GM21390 (cell line): Measurements from ENCODE around the gene SPACA7.

Experiments
- ATAC-seq: cut with Tn5 transposase; IDR thresholded peaks from one replicate; pipeline ENCODE4 v1.9.1; 2021; ENCODE audit not compliant: unreplicated experiment

Gene SPACA7

GRCh38 chr13:112462408-112462807 lies 86.3 kb downstream of the SPACA7 start:
- no peak for ATAC-seq

- ATAC-seq = no peak
These were observed 88.6 kb downstream of the SPACA7 start for GRCh38 chr13:112464720-112465119.

- ATAC-seq = no peak
These were observed 89.3 kb downstream of the SPACA7 start for GRCh38 chr13:112465251-112466131.

GRCh38 chr13:112466132-112467058 lies 90.2 kb downstream of the SPACA7 start:
- ATAC-seq = no peak

GRCh38 chr13:112467236-112467635 lies 91.1 kb downstream of the SPACA7 start:
- ATAC-seq = no peak

- ATAC-seq = no peak
These were observed 91.9 kb downstream of the SPACA7 start for GRCh38 chr13:112468069-112468468.

GRCh38 chr13:112469071-112469745 lies 93.1 kb downstream of the SPACA7 start:
- ATAC-seq = no peak

- no peak for ATAC-seq
These were observed 97.7 kb downstream of the SPACA7 start for GRCh38 chr13:112473818-112474217.

- ATAC-seq = no peak
These were observed 98.7 kb downstream of the SPACA7 start for GRCh38 chr13:112474869-112475268.

- ATAC-seq = no peak
These were observed 99.7 kb downstream of the SPACA7 start for GRCh38 chr13:112475889-112476288.

GRCh38 chr13:112477070-112477619 lies 101.0 kb downstream of the SPACA7 start:
- no peak for ATAC-seq

GRCh38 chr13:112479389-112479788 lies 103.2 kb downstream of the SPACA7 start:
- no peak for ATAC-seq

GRCh38 chr13:112481458-112481857 lies 105.3 kb downstream of the SPACA7 start:
- ATAC-seq = no peak

GRCh38 chr13:112483299-112483698 lies 107.1 kb downstream of the SPACA7 start:
- ATAC-seq = no peak
